WI38 (cell line): ENCODE data around the gene CEACAM21.

ENCODE experiments used
- H3K4me3 ChIP-seq: 2 replicates; pipeline ENCODE4 v1.5.1; 2011; ENCODE audit warnings: low read depth, mild to moderate bottlenecking, control low read depth, low read length
- CTCF ChIP-seq: IDR thresholded peaks from 2 replicates; pipeline ENCODE4 v1.5.1; 2012; ENCODE audit warnings: low read depth, mild to moderate bottlenecking, control low read depth, low read length

The CEACAM21 gene

GRCh38 chr19:41607668-41608067 lies 31.7 kb downstream of the CEACAM21 start:
- H3K4me3 ChIP-seq = no peak overlapping the region
- no peak for TF ChIP-seq CTCF

GRCh38 chr19:41610789-41611188 lies 34.8 kb downstream of the CEACAM21 start:
- TF ChIP-seq CTCF = no peak
- H3K4me3 ChIP-seq = no peak overlapping the region

- no peak for TF ChIP-seq CTCF
- no peak overlapping the region for H3K4me3 ChIP-seq
These were observed 36.5 kb downstream of the CEACAM21 start for GRCh38 chr19:41612483-41612882.

- no peak overlapping the region for H3K4me3 ChIP-seq
- TF ChIP-seq CTCF = no peak
These were observed 39.2 kb downstream of the CEACAM21 start for GRCh38 chr19:41615207-41615606.

GRCh38 chr19:41616792-41617621 lies 41.0 kb downstream of the CEACAM21 start:
- no peak overlapping the region for H3K4me3 ChIP-seq
- TF ChIP-seq CTCF = no peak

- no peak for TF ChIP-seq CTCF
- H3K4me3 ChIP-seq = no peak overlapping the region
These were observed 42.2 kb downstream of the CEACAM21 start for GRCh38 chr19:41617941-41618730.

GRCh38 chr19:41619018-41619556 lies 43.1 kb downstream of the CEACAM21 start:
- TF ChIP-seq CTCF = no peak
- no peak overlapping the region for H3K4me3 ChIP-seq
